ENCODE results near the gene SULT1A3.
"Not testable (repeated sequence)": the region's sequence is repeated elsewhere in the genome, so short reads cannot be mapped to it uniquely, and the experiment has no call there.

Gene SULT1A3

DNA sequence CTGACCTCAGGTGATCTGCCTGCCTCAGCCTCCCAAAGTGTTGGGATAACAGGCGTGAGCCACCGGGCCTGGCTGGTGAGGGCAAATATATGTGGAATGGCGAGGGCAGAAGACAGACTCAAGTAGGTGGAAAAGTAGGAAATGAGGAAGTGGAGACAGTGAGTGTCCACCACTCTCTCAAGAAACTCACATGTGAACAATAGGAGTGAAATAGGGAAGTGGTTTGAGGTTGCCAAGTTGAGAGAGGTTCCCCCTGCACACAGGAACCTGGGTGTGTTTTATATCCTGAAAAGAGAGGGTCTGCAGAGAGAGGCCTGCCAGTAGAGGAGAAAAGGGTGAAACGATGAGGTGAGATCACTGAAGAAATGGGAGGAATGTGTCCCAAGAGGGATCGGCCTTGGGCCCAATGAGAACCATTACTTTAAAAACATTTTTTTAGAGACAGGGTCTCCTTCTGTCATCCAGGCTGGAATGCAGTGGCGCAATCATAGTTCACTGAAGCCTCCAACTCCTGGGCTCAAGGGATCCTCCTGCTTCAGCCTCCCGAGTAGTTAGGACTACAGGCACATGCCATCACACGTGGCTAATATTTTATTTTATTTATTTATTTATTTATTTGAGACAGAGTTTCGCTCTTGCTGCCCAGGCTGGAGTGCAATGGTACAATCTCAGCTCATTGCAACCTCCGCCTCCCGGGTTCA is 32.7 kb upstream of the SULT1A3 start:
- Mint-ChIP-seq H3K4me3 (no peak overlapping the region), H3K4me1 (peaks cover 4% of the 10 kb centered on the region), H3K9me3 (peaks cover 2% of the 10 kb centered on the region), H3K27ac (no peak overlapping the region), H3K27me3 (ENCODE audit: low read depth) (no peaks in the 10 kb centered on the region), H3K36me3 (ENCODE audit: low read depth) (peaks cover 4% of the 10 kb centered on the region)
- TF ChIP-seq, protein P1, sequence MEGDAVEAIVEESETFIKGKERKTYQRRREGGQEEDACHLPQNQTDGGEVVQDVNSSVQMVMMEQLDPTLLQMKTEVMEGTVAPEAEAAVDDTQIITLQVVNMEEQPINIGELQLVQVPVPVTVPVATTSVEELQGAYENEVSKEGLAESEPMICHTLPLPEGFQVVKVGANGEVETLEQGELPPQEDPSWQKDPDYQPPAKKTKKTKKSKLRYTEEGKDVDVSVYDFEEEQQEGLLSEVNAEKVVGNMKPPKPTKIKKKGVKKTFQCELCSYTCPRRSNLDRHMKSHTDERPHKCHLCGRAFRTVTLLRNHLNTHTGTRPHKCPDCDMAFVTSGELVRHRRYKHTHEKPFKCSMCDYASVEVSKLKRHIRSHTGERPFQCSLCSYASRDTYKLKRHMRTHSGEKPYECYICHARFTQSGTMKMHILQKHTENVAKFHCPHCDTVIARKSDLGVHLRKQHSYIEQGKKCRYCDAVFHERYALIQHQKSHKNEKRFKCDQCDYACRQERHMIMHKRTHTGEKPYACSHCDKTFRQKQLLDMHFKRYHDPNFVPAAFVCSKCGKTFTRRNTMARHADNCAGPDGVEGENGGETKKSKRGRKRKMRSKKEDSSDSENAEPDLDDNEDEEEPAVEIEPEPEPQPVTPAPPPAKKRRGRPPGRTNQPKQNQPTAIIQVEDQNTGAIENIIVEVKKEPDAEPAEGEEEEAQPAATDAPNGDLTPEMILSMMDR (IDR thresholded peaks at IDR 0.05; ENCODE audit: unreplicated experiment in 3 of 3): no peak

DNA sequence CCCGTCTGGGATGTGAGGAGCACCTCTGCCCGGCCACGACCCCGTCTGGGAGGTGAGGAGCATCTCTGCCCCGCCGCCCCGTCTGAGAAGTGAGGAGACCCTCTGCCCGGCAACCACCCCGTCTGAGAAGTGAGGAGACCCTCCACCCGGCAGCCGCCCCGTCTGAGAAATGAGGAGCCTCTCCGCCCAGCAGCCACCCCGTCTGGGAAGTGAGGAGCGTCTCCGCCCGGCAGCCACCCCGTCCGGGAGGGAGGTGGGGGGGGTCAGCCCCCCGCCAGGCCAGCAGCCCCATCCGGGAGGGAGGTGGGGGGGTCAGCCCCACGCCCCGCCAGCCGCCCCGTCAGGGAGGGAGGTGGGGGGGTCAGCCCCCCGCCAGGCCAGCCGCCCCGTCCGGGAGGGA is 30.3 kb upstream of the SULT1A3 start:
- not testable (repeated sequence) for H3K9me3 Mint-ChIP-seq; H3K4me3 Mint-ChIP-seq; H3K27ac Mint-ChIP-seq; H3K4me1 Mint-ChIP-seq; H3K27me3 Mint-ChIP-seq (ENCODE audit: low read depth); H3K36me3 Mint-ChIP-seq (ENCODE audit: low read depth)

DNA sequence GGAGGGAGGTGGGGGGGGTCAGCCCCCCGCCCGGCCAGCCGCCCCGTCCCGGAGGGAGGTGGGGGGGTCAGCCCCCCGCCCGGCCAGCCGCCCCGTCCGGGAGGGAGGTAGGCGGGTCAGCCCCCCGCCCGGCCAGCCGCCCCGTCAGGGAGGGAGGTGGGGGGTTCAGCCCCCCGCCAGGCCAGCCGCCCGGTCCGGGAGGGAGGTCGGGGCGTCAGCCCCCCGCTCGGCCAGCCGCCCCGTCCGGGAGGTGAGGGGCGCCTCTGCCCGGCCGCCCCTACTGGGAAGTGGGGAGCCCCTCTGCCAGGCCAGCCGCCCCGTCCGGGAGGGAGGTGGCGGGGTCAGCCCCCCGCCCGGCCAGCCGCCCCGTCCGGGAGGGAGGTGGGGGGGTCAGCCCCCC is 29.6 kb upstream of the SULT1A3 start:
- H3K27ac Mint-ChIP-seq, H3K9me3 Mint-ChIP-seq: not testable (repeated sequence)

DNA sequence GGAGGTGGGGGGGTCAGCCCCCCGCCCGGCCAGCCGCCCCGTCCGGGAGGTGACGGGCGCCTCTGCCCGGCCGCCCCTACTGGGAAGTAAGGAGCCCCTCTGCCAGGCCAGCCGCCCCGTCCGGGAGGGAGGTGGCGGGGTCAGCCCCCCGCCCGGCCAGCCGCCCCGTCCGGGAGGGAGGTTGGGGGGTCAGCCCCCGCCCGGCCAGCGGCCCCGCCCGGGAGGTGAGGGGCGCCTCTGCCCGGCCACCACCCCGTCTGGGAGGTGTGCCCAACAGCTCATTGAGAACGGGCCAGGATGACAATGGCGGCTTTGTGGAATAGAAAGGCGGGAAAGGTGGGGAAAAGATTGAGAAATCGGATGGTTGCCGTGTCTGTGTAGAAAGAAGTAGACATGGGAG is 28.9 kb upstream of the SULT1A3 start:
- H3K4me1 Mint-ChIP-seq; H3K27me3 Mint-ChIP-seq (ENCODE audit: low read depth); H3K27ac Mint-ChIP-seq; H3K36me3 Mint-ChIP-seq (ENCODE audit: low read depth); H3K9me3 Mint-ChIP-seq; H3K4me3 Mint-ChIP-seq: not testable (repeated sequence)

More for the DNA sequence above, 29.6 kb upstream of the SULT1A3 start:
- not testable (repeated sequence) for H3K27me3 Mint-ChIP-seq (ENCODE audit: low read depth); H3K4me3 Mint-ChIP-seq; H3K4me1 Mint-ChIP-seq; H3K36me3 Mint-ChIP-seq (ENCODE audit: low read depth)

DNA sequence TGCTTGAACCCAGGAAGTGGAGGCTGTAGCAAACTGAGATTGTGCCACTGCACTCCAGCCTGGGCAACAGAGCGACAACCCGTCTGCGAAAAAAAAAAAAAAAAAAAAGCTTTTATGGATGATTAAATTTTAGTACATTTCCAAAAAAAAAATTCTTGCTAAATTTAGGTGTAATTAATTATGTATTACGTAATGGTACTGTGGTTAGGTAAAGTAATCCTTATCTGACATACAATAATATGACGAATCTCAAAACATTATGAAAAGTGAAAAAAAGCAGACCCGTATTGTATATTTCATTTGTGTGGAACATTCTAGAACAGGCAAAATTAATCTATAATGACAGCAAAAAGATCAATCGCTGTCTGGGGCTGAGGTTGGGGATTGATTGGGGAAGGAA is 26.0 kb upstream of the SULT1A3 start:
- peaks cover 2% of the 10 kb centered on the region for H3K9me3 Mint-ChIP-seq
- H3K27me3 Mint-ChIP-seq (ENCODE audit: low read depth): no peaks in the 10 kb centered on the region
- TF ChIP-seq, protein P1 (IDR thresholded peaks at IDR 0.05; ENCODE audit: unreplicated experiment in 3 of 3): no peak
- peaks cover 3% of the 10 kb centered on the region for H3K4me1 Mint-ChIP-seq
- no peak overlapping the region for H3K4me3 Mint-ChIP-seq
- no peak overlapping the region for H3K27ac Mint-ChIP-seq
- peaks cover 3% of the 10 kb centered on the region for H3K36me3 Mint-ChIP-seq (ENCODE audit: low read depth)

DNA sequence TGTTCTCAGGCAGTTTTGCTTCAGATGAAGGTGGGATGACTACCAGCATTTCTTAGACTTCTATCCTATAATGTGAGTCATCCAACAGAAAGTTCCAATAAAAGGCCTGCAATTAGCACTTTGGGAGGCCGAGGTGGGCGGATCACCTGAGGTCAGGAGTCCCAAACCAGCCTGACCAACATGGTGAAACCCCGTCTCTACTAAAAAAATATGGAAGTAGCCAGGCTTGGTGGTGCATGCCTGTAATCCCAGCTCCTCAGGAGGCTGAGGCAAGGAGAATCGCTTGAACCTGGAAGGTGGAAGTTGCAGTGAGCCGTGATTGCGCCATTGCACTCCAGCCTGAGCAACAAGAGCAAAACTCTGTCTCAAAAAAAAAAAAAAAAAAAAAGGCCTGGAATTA is 22.2 kb upstream of the SULT1A3 start:
- H3K9me3 Mint-ChIP-seq; H3K27ac Mint-ChIP-seq; H3K36me3 Mint-ChIP-seq (ENCODE audit: low read depth); H3K27me3 Mint-ChIP-seq (ENCODE audit: low read depth); H3K4me3 Mint-ChIP-seq; H3K4me1 Mint-ChIP-seq: not testable (repeated sequence)

DNA sequence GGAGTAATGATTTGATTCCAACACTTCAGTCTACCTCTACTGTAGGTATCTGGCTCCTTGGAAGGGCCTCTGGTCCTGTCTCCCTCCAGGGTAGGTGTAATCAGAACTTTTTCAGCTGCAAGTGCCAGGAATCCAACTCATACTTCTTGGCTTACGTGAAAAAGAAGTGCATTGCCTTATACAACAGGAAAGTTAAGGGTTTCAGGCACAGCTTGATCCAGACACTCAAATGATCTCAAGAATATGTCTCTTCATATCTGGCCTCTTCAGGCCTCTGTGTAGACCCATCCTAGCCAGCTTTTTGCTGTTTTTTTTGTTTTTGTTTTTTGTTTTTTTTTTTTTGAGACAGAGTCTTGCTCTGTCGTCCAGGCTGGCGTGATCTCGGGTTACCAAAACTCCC is 19.9 kb upstream of the SULT1A3 start:
- no peak overlapping the region for H3K27ac Mint-ChIP-seq
- H3K36me3 Mint-ChIP-seq (ENCODE audit: low read depth): no peaks in the 10 kb centered on the region
- peaks cover under 1% of the 10 kb centered on the region for H3K4me1 Mint-ChIP-seq
- H3K9me3 Mint-ChIP-seq: no peaks in the 10 kb centered on the region
- TF ChIP-seq, protein P1 (IDR thresholded peaks at IDR 0.05; ENCODE audit: unreplicated experiment in 3 of 3): no peak
- no peak overlapping the region for H3K4me3 Mint-ChIP-seq
- no peaks in the 10 kb centered on the region for H3K27me3 Mint-ChIP-seq (ENCODE audit: low read depth)

DNA sequence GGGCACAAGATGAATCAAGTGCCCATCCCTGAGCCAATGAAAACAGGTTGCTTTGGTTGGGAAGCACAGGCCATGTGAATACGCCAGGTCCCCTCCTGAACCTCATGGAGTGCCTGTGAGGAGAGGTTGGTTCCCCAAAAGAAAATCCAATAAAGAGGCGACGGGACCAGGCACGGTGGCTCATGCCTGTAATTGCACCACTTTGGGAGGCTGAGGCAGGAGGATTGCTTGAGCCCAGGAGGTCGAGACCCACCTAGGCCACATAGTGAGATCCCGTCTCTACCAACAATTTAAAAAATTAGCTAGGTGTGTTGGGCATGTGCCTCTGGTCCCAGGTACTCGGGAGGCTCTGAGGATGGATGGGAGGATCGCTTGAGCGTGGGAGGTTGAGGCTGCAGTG is 19.1 kb upstream of the SULT1A3 start:
- Mint-ChIP-seq H3K4me1 (peaks cover 8% of the 10 kb centered on the region), H3K4me3 (no peak overlapping the region), H3K9me3 (no peaks in the 10 kb centered on the region), H3K36me3 (ENCODE audit: low read depth) (no peaks in the 10 kb centered on the region), H3K27me3 (ENCODE audit: low read depth) (peaks cover 4% of the 10 kb centered on the region), H3K27ac (no peak overlapping the region)
- TF ChIP-seq, protein P1 (IDR thresholded peaks at IDR 0.05; ENCODE audit: unreplicated experiment in 3 of 3): no peak

Measured in nephron (organoid).